ENCODE measurements around the gene PDE9A.

DNA sequence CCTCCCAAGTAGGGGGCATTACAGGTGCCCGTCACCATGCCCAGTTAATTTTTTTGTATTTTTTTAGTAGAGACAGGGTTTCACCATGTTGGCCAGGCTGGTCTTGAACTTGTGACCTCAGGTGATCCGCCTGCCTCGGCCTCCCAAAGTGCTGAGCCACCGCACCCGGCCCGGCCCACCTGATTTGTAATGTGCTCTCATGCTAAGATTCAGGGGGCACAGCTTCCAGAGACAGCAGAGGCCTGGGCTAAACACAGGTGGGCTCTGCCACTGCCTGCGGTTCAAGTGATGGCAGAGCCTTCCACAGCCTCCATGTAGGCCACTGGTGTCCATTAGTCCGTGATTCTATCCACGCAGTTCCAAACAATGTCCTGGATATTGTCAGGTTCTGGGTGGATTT lies 98.4 kb downstream of the PDE9A start:
- TF ChIP-seq EZH2 (IDR thresholded peaks at IDR 0.05; ENCODE audit: insufficient read depth, poor library complexity, severe bottlenecking) (no peak), EZH2phosphoT487 (IDR thresholded peaks at IDR 0.05; ENCODE audit: insufficient read depth, low read depth) (no peak)
